GM18951 (cell line): Measurements from ENCODE around the gene TTK.
A peak's percentile ranks its signal among the peaks of the same experiment; 100 is the strongest.

Experiments
- POLR2A ChIP-seq: IDR thresholded peaks from 4 replicates; pipeline ENCODE4 v1.6.1; 2011; ENCODE audit warnings: mild to moderate bottlenecking; ENCODE audit not compliant: insufficient read length, insufficient read depth; ENCODE audit errors: extremely low read depth
- in situ Hi-C: fragments of 300-500 bp; cut with MboI; formaldehyde crosslinking; loops from one replicate; pipeline ENCODE4 v1.12.0; 2022; ENCODE audit warnings: low sequenced_read_pairs, mixed read lengths, inconsistent platforms; ENCODE audit not compliant: unreplicated experiment

Gene TTK

GRCh38 chr6:80004173-80005072 is at the start of gene TTK:
TTK (plus strand) TSS chr6:80004649; CDS start chr6:80005844, 1,195 bp downstream.
- peak; percentile 84 for TF ChIP-seq POLR2A
- in situ Hi-C loops, result no loop called here

GRCh38 chr6:79954849-79955248 is 49.6 kb upstream of the TTK start:
- TF ChIP-seq POLR2A, result no peak

DNA sequence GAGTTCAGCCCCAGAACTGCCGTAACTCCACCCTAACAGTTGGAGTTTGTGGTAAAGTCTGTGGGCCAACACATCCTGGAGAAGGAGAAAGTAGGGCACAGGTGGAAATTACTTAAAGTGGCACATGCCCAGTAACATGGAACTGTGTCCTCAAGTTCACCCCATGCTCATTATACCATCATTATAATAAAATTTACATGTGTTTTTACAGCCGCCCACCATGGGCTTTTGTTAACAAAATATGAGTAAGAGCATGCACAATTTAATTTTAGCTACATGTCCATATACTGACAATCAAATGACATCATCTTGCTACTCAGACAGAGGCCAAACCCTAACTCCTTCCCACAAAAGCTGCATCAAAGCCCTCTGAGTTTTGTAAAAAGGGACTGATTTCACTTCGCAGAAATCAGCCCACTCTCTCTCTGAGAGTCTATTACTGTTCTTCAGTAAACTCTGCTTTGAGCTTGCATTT is 39.8 kb upstream of the TTK start:
- in situ Hi-C loops, result no loop called here
- TF ChIP-seq POLR2A, result no peak

More at GRCh38 chr6:79954849-79955248, 49.6 kb upstream of the TTK start:
- in situ Hi-C loops, result loop anchor here (10.0 kb wide), 1 partner anchor 130 kb away; no protein-coding TSS in a partner anchor

- in situ Hi-C loops, result no loop called here
- no peak for TF ChIP-seq POLR2A
These were observed 37.3 kb upstream of the TTK start for GRCh38 chr6:79967178-79967577.

DNA sequence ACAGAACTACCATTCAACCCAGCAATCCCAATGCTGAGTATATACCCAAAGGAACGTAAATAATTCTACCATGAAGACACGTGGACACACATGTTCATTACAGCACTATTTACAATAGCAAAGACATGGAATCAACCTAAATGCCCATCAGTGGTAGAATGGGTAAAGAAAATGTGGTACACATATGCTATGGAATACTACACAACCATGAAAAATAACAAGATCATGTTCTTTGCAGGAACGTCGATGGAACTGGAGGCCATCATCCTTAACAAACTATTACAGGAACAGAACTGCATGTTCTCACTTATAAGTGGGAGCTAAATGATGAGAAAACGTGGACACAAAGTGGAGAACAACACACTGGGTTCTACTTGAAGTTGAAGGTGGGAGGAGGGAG is 34.7 kb upstream of the TTK start:
- in situ Hi-C loops, result no loop called here
- no peak for TF ChIP-seq POLR2A

DNA sequence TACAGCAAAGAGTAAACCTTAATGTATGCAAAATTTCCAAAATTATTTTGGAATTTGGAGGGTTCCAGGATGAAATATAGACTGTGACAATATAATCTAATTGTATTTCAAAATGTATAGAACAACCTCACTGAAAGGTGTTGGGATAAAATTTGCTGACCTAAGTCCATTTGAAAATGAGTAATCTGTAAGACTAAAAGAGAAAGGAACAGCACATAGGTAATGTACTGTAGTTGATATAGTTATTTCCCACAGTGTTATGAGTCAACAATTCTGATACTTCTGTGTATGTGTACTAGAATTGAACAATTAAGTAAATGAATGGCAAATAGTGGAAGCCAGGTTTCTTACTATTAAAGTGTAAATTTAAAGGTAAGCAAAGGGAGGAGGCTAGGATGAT is 33.3 kb upstream of the TTK start:
- in situ Hi-C loops, result no loop called here
- TF ChIP-seq POLR2A, result no peak

DNA sequence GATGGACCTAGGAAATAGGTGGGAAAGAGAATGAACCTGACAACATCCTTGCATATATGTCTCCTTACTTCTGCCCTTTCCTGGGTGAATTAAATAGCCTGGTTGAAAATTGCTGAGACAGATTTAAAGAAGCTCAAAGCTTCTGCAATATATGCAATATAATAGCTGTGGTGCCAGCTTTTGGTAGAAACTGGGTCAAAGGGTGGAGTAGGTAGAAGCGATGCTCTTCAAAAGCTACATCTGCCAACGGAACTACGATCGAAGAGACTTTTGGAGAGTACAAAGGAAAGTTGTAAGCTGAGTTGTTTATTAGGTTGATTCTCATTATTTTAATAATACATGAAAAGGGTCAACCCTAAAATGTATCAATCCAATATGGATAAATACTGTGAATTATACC is 22.8 kb upstream of the TTK start:
- no peak for TF ChIP-seq POLR2A
- in situ Hi-C loops, result no loop called here

- in situ Hi-C loops, result no loop called here
- no peak for TF ChIP-seq POLR2A
These were observed 20.2 kb upstream of the TTK start for GRCh38 chr6:79984261-79984660.

GRCh38 chr6:79985128-79985527 is 19.3 kb upstream of the TTK start:
- in situ Hi-C loops, result no loop called here
- no peak for TF ChIP-seq POLR2A

GRCh38 chr6:79989641-79990040 is 14.8 kb upstream of the TTK start:
- in situ Hi-C loops, result no loop called here

DNA sequence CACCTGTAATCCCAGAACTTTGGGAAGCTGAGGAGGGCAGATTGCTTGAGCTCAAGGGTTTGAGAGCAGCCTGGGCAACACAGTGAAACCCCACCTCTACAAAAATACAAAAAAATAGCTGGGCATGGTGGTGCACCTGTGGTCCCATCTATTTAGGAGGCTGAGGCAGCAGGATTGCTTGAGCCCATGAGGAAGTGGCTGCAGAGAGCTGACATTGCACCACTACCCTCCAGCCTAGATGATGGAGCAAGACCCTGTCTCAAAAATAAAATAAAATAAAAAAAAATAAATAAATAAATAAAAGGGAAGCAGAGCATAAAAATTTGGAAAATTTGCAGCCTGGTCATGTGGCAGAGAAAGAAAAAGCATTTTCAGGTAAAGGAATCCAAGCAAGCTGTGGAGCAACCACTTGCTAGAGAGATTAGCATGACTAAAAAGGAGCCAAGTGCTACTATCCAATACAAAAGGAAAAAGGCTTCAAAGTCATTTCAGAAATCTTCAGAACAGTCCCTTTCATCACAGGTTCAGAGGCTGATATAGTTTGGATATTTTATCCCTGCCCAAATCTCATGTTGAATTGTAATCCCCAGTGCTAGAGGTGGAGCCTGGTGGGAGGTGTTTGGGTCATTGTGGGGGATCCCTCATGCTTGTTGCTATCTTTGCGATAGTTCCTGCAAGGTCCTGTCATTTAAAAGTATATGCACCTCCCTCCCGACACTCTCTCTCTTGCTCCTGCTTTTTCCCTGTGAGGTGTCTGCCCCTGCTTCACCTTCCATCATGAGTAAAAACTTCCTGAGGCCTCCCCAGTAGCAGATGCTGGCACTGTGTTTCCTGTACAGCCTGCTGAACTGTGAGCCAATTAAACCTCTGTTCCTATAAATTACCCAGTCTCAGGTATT is 11.2 kb upstream of the TTK start:
- in situ Hi-C loops, result no loop called here
- TF ChIP-seq POLR2A, result no peak

More at GRCh38 chr6:79989641-79990040, 14.8 kb upstream of the TTK start:
- TF ChIP-seq POLR2A, result no peak

- in situ Hi-C loops, result no loop called here
- TF ChIP-seq POLR2A, result no peak
These were observed 10.5 kb upstream of the TTK start for GRCh38 chr6:79993911-79994309.

DNA sequence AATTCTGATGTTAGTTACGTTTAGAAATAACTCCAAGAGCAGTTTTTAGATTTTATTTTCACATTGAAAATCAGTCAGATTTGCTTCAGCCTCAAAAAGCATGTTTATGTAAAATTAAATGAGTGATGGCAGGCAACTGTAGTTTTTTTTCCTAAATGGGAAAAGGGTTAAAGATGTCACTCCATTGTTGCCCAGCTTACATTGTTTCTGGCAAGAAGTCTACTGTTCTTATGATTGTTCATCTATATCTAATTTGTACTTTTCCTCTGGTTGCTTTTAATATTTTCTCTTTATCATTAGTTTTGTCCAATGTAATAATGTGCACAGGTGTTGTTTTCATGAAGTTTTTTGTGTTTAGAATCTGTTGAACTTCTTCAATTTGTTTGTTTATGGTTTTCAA is 6.7 kb upstream of the TTK start:
- in situ Hi-C loops, result no loop called here

DNA sequence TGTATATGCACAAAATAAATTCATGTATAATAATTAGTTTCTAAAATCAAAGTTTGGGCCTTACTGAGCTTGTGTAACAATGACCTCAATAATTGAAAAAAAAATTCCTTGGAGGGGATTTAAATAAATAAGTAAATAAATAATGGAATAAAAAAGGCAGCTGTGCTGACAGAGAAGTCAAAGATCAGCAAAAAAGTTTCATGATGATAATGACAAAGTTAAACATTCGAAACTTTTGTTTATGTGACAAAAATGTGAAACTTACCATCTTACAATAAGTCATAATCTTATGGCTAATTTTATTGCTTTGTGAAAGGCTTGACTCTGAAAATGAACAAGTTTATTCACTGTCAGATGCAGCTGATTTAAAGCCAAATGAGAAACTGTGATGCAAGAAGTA is 3.1 kb upstream of the TTK start:
- in situ Hi-C loops, result no loop called here

More for the DNA sequence above, 6.7 kb upstream of the TTK start:
- no peak for TF ChIP-seq POLR2A

DNA sequence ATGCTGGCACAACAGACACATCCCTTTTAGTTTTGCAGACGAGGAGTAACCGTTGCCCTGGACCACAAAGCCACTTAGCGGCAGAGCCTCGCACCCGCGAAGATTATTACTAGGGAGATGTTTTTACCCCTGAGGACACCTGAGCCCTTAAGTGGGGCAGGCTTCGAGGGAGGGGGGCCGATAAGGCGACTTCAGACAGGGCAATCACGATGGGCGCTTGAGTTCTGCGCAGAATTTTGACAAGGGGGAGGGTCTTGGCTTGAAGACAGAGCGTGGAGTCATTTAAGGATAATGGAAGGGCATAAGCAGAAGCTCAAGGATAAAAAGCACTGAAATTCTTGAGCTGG is 650 bp upstream of the TTK start:
- in situ Hi-C loops, result no loop called here
- TF ChIP-seq POLR2A, result no peak

More for the DNA sequence above, 3.1 kb upstream of the TTK start:
- no peak for TF ChIP-seq POLR2A
